ENCODE results near the gene ROR2. TPM values are rescaled to one million over a fixed set of nuclear protein-coding genes. Genes with fewer than 3 reads are reported as not detected.

Gene ROR2
- total RNA-seq, 6 experiments from 2014 or later = 0.09 TPM; not detected in 5

DNA sequence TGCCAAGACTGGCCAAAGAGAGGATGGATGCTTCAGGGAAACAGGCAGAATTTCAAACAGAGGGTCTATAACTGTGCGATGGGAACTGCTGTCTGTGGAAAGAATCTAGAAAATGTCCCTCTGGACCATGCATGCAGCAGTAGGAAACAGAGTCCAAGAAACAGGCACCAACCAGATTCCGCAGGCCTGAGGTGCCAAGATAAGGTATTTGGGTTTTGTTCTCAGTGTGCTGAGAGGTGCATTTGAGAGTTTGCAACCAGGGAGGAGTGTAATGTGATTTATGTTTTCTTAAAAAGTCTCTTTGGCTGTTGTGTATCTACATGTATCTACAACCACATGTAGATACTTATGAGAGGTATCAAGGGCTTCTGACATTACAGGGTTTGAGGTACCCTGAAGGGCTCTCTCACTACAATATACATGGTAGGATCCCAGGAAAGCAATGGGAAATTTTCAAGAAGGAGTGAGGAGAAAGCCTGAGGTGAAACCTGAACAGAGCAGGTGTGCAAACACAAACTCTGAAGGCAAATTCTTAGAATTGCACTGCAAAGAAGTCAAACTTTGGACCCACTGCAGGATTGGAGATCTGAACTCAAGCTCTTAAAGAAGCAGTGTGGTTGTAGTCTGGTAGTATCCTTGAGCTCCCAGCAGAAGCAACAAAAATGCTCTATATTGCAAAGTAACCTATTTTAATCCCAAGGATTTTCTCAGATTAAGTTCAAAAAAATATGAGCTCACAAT lies 343.6 kb downstream of the ROR2 start:
- DNase-seq = no peak
- no peak overlapping the region for H3K27ac Mint-ChIP-seq
- 0 out of 2 replicates have a peak, but pooled peaks cover 1% of the 10 kb centered on the region for H3K4me1 Mint-ChIP-seq (ENCODE audit: low read depth)
- peaks cover 18% of the 10 kb centered on the region for H3K27me3 Mint-ChIP-seq (ENCODE audit: insufficient read depth)
- no peak for TF ChIP-seq CTCF (IDR thresholded peaks at IDR 0.05)
- no peak overlapping the region for H3K4me3 Mint-ChIP-seq
- H3K9me3 Mint-ChIP-seq = no peaks in the 10 kb centered on the region
- no peaks in the 10 kb centered on the region for H3K36me3 Mint-ChIP-seq (ENCODE audit: low read depth)

GRCh38 chr9:91604451-91605179 lies 345.4 kb downstream of the ROR2 start:
- no peak overlapping the region for H3K4me3 Mint-ChIP-seq
- H3K36me3 Mint-ChIP-seq (ENCODE audit: low read depth) = no peaks in the 10 kb centered on the region
- no peaks in the 10 kb centered on the region for H3K9me3 Mint-ChIP-seq
- H3K4me1 Mint-ChIP-seq (ENCODE audit: low read depth) = no peaks in the 10 kb centered on the region
- peaks cover 15% of the 10 kb centered on the region for H3K27me3 Mint-ChIP-seq (ENCODE audit: insufficient read depth)
- DNase-seq = no peak
- no peak overlapping the region for H3K27ac Mint-ChIP-seq
- no peak for TF ChIP-seq CTCF (IDR thresholded peaks at IDR 0.05)

DNA sequence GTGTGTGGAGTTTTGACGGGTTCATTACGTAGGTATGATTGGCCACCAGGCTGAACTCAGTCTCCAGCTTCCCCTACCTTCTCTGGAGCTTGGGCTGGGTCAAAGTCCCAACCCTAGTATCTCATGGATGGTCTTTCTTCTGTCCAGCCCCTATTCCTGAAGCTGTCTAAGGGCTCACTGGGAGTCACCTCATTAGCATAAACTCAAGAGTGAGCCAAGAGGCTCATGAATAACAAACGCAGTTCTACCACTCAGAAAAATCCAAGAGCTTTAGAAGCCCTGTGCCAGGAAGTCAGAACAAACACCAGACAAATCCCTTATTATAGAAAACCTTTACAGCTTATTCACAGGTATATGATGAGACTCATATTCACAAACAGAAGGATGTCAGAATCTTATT lies 346.1 kb downstream of the ROR2 start:
- no peaks in the 10 kb centered on the region for H3K4me1 Mint-ChIP-seq (ENCODE audit: low read depth)
- H3K36me3 Mint-ChIP-seq (ENCODE audit: low read depth) = no peaks in the 10 kb centered on the region
- no peak overlapping the region for H3K4me3 Mint-ChIP-seq
- H3K9me3 Mint-ChIP-seq = no peaks in the 10 kb centered on the region
- H3K27me3 Mint-ChIP-seq (ENCODE audit: insufficient read depth) = peaks cover 15% of the 10 kb centered on the region
- no peak for TF ChIP-seq CTCF (IDR thresholded peaks at IDR 0.05)
- DNase-seq = no peak
- H3K27ac Mint-ChIP-seq = no peak overlapping the region

DNA sequence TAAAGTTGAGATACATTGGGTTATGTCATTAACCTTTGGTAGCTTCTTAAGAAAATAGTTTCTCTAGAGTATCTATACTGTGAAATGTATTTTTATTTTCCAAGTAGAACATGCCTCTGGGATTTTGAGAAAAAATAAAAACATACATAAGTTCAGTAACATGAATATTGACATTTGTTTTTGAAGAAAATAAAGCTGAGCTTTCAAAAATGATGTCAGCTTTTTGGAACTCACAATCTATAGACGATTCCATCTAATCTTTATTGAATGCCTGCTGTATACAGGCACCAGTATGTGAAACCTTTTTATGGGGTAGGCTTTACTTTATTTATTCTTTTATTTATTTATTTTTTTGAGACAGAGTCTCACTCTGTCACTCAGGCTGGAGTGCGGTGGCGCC lies 350.5 kb downstream of the ROR2 start:
- H3K4me1 Mint-ChIP-seq (ENCODE audit: low read depth) = no peaks in the 10 kb centered on the region
- H3K4me3 Mint-ChIP-seq = no peak overlapping the region
- no peak for TF ChIP-seq CTCF (IDR thresholded peaks at IDR 0.05)
- DNase-seq = no peak
- no peak overlapping the region for H3K27ac Mint-ChIP-seq
- no peaks in the 10 kb centered on the region for H3K9me3 Mint-ChIP-seq
- H3K36me3 Mint-ChIP-seq (ENCODE audit: low read depth) = no peaks in the 10 kb centered on the region
- H3K27me3 Mint-ChIP-seq (ENCODE audit: insufficient read depth) = peaks cover 16% of the 10 kb centered on the region

GRCh38 chr9:91591627-91592026 lies 358.4 kb downstream of the ROR2 start:
- Mint-ChIP-seq H3K27me3 (ENCODE audit: insufficient read depth) (peaks cover 15% of the 10 kb centered on the region), H3K9me3 (no peaks in the 10 kb centered on the region), H3K4me1 (ENCODE audit: low read depth) (no peaks in the 10 kb centered on the region), H3K36me3 (ENCODE audit: low read depth) (no peaks in the 10 kb centered on the region), H3K4me3 (no peak overlapping the region), H3K27ac (no peak overlapping the region)
- no peak for TF ChIP-seq CTCF (IDR thresholded peaks at IDR 0.05)
- no peak for DNase-seq

Data from HFFc6 (cell line).